CD4-positive, alpha-beta T cell (primary cell): ENCODE results near the gene PRKN. TPM values are rescaled to one million over a fixed set of nuclear protein-coding genes. Genes with fewer than 3 reads are reported as not detected.

ENCODE experiments used
- ATAC-seq: fragments of 200-7000 bp; cut with Tn5 transposase; one replicate; pipeline ENCODE4 v1.10.0; 2022; ENCODE audit warnings: mild to moderate bottlenecking; ENCODE audit not compliant: poor library complexity
- CTCF ChIA-PET: fragments of 350-600 bp; sonication (Branson Sonifier 250); formaldehyde crosslinking; loops from one replicate; lab custom pipeline; 2021; ENCODE audit warnings: antibody characterized with exemption, inconsistent platforms; lab: Charles Lee
- POLR2A ChIA-PET: fragments of 350-600 bp; sonication (Branson Sonifier 250); formaldehyde crosslinking; loops from one replicate; lab custom pipeline; 2021; ENCODE audit warnings: antibody characterized with exemption, inconsistent platforms; lab: Charles Lee
- DNase-seq, 14 experiments: peaks; one replicate each; pipeline ENCODE4 v3.0.0-alpha.2; 2013 to 2020; ENCODE audit warnings: mixed read lengths in 2 of 14
- H3K27ac ChIP-seq, 2 donors: one replicate each; pipeline versions ENCODE4 v1.5.1 to v1.7.0; 2013; ENCODE audit warnings: low read length in 2 of 2, low read depth in 1 of 2, mild to moderate bottlenecking in 1 of 2
- H3K27me3 ChIP-seq, 2 experiments: 1 replicate in 1 of 2; 2 replicates in 1 of 2; pipeline versions ENCODE4 v1.6.1 to v1.7.0; 2013; ENCODE audit warnings: low read length in 2 of 2, control low read depth in 1 of 2, mild to moderate bottlenecking in 1 of 2, moderate library complexity in 1 of 2; ENCODE audit not compliant: insufficient read depth in 2 of 2, control insufficient read depth in 1 of 2
- H3K36me3 ChIP-seq: one replicate; pipeline ENCODE4 v1.6.1; 2013; ENCODE audit warnings: low read length, control low read depth; ENCODE audit not compliant: insufficient read depth
- H3K4me1 ChIP-seq: one replicate; pipeline ENCODE4 v1.6.1; 2013; ENCODE audit warnings: low read length, control low read depth; ENCODE audit not compliant: insufficient read depth
- H3K4me3 ChIP-seq: one replicate; pipeline ENCODE4 v1.5.1; 2013; ENCODE audit warnings: mild to moderate bottlenecking, low read length, moderate library complexity
- H3K9me3 ChIP-seq, 2 experiments: 1 replicate in 1 of 2; 2 replicates in 1 of 2; pipeline versions ENCODE4 v1.6.1 to v1.7.0; 2013; ENCODE audit warnings: low read length in 2 of 2, mild to moderate bottlenecking in 2 of 2, control low read depth in 1 of 2, moderate library complexity in 1 of 2; ENCODE audit not compliant: control insufficient read depth in 1 of 2, insufficient read depth in 1 of 2
- H3K27ac Mint-ChIP-seq: one replicate; pipeline ENCODE4 v1.8.0; 2020; ENCODE audit warnings: mixed read lengths
- H3K27me3 Mint-ChIP-seq: one replicate; pipeline ENCODE4 v1.8.0; 2021; ENCODE audit warnings: mixed read lengths
- H3K36me3 Mint-ChIP-seq: one replicate; pipeline ENCODE4 v1.8.0; 2021; ENCODE audit warnings: low read depth, mixed read lengths
- H3K4me1 Mint-ChIP-seq: one replicate; pipeline ENCODE4 v1.8.0; 2021; ENCODE audit warnings: low read depth, mixed read lengths
- H3K4me3 Mint-ChIP-seq: one replicate; pipeline ENCODE4 v1.8.0; 2020; ENCODE audit warnings: mild to moderate bottlenecking, mixed read lengths
- H3K9me3 Mint-ChIP-seq: one replicate; pipeline ENCODE4 v1.8.0; 2020; ENCODE audit warnings: mixed read lengths
- intact Hi-C, 2 experiments: fragments of 100-400 bp; cut with DNase I in 1 of 2; cut with micrococcal nuclease in 1 of 2; formaldehyde crosslinking; loops; one replicate each; pipeline versions ENCODE4 v1.15.1 to v1.9.0; 2023 to 2025; cut with DNase I, micrococcal nuclease
- total RNA-seq, 174 experiments: library from RNA in 2 of 174; stranded (reverse) in 2 of 174; gene quantifications; one replicate each; pipeline ENCODE4 v1.2.3 and lab custom pipeline; 2021 to 2026
- TF ChIP-seq, protein P1 (sequence below): fragments of 200-600 bp; IDR thresholded peaks from one replicate; pipeline ENCODE4 v1.8.0; 2022; ENCODE audit warnings: antibody characterized with exemption, mild to moderate bottlenecking

The PRKN gene
- total RNA-seq, 2 experiments from 2014 or later, result 5.2 to 5.4 TPM

DNA sequence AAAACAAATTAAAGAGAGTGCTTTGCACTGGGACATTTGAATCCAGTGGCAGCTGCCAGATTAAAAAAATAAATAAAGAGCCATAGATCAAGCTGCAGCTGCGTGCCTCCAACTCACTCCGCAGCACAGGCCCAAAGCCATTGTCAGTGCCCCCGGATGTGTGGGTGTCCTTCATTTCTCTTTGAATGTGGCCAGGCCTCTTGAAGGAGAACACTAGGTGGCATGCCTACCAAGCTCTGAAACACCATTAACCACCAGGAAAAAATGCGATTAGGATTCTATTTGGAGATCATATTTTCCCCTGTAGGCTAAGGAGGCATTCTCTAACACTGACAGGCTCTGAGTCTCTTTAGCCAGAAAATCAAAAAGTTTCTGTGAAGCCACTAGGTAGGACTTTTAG is 549.8 kb downstream of the PRKN start:
- Mint-ChIP-seq H3K27ac (no peak overlapping the region), H3K4me1 (no peaks in the 10 kb centered on the region), H3K36me3 (no peaks in the 10 kb centered on the region), H3K9me3 (no peaks in the 10 kb centered on the region), H3K4me3 (no peak overlapping the region), H3K27me3 (no peaks in the 10 kb centered on the region)
- no peak overlapping the region for H3K27ac ChIP-seq
- no peaks in the 10 kb centered on the region for H3K36me3 ChIP-seq
- no peak overlapping the region for H3K4me3 ChIP-seq
- TF ChIP-seq, protein P1, sequence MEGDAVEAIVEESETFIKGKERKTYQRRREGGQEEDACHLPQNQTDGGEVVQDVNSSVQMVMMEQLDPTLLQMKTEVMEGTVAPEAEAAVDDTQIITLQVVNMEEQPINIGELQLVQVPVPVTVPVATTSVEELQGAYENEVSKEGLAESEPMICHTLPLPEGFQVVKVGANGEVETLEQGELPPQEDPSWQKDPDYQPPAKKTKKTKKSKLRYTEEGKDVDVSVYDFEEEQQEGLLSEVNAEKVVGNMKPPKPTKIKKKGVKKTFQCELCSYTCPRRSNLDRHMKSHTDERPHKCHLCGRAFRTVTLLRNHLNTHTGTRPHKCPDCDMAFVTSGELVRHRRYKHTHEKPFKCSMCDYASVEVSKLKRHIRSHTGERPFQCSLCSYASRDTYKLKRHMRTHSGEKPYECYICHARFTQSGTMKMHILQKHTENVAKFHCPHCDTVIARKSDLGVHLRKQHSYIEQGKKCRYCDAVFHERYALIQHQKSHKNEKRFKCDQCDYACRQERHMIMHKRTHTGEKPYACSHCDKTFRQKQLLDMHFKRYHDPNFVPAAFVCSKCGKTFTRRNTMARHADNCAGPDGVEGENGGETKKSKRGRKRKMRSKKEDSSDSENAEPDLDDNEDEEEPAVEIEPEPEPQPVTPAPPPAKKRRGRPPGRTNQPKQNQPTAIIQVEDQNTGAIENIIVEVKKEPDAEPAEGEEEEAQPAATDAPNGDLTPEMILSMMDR, result no peak
- ChIA-PET POLR2A (no interaction called here), CTCF (no interaction called here)
- no peaks in the 10 kb centered on the region for H3K4me1 ChIP-seq
- ATAC-seq (no peak), DNase-seq (no peak)
- no peaks in the 10 kb centered on the region for H3K27me3 ChIP-seq
- peaks cover 0 to 6% of the 10 kb centered on the region in 2 experiments for H3K9me3 ChIP-seq
- intact Hi-C loops, result no loop called here

DNA sequence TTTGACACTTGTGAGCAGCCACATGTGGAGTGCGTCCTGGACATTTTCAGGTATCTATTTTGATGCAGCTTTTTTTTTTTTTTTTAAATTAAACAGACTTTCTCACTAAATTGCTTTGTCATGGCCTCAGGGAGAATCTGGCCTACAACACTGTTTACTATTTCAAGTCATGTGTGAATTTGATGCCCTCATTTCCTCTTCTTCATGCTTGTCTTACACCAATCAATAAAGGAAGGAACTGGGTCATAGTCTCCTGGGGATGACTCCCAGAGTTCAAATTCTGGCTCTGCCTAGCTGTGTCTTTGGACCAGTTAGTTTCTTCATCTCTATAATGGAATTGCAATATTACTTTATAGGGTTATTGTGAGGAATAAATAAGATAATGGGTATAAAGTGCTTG is 554.1 kb downstream of the PRKN start:
- no peak for ATAC-seq
- POLR2A ChIA-PET, result no interaction called here

DNA sequence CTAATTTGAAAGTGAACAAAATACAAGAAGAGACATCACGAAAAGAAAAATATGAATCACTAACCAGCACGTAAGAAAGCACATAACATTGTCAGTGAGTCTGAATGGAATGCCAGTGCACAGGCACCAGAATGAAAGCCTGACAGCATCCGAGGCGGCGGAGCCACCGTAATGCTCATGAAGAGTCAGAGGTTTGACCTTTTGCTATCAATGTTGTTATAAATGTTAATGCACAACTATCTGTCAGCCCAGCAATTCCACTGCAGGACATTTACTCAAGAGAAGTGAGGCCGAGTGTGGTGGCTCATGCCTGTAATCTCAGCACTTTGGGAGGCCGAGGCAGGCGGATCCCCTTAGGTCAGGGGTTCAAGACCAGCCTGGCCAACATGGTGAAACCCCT is 562.1 kb downstream of the PRKN start:
- TF ChIP-seq, protein P1, result no peak
- H3K4me1 ChIP-seq, result no peaks in the 10 kb centered on the region
- H3K36me3 Mint-ChIP-seq, result no peaks in the 10 kb centered on the region
- ATAC-seq, result no peak
- H3K9me3 ChIP-seq, result no peaks in the 10 kb centered on the region
- no peak overlapping the region for H3K27ac ChIP-seq
- CTCF ChIA-PET, result no interaction called here
- POLR2A ChIA-PET, result no interaction called here
- no peaks in the 10 kb centered on the region for H3K27me3 Mint-ChIP-seq
- DNase-seq, result no peak
- H3K27me3 ChIP-seq, result no peaks in the 10 kb centered on the region
- intact Hi-C loops, result no loop called here
- H3K4me1 Mint-ChIP-seq, result no peaks in the 10 kb centered on the region
- H3K36me3 ChIP-seq, result no peaks in the 10 kb centered on the region
- no peak overlapping the region for H3K4me3 ChIP-seq
- H3K27ac Mint-ChIP-seq, result no peak overlapping the region
- H3K4me3 Mint-ChIP-seq, result no peak overlapping the region
- H3K9me3 Mint-ChIP-seq, result no peaks in the 10 kb centered on the region

More for the DNA sequence above, 554.1 kb downstream of the PRKN start:
- no peak overlapping the region for H3K27ac ChIP-seq
- no peaks in the 10 kb centered on the region for H3K27me3 ChIP-seq
- no peaks in the 10 kb centered on the region for H3K36me3 ChIP-seq
- Mint-ChIP-seq H3K9me3 (no peaks in the 10 kb centered on the region), H3K4me1 (no peaks in the 10 kb centered on the region), H3K4me3 (no peak overlapping the region), H3K36me3 (no peaks in the 10 kb centered on the region), H3K27me3 (no peaks in the 10 kb centered on the region), H3K27ac (no peak overlapping the region)
- no peak overlapping the region for H3K4me3 ChIP-seq
- no peaks in the 10 kb centered on the region for H3K4me1 ChIP-seq
- intact Hi-C loops, result no loop called here
- no peaks in the 10 kb centered on the region for H3K9me3 ChIP-seq
- CTCF ChIA-PET, result no interaction called here
- TF ChIP-seq, protein P1, result no peak
- DNase-seq, result no peak
